Keratinocyte (primary cell): ENCODE data around the gene CLDN1. TPM values are rescaled to one million over a fixed set of nuclear protein-coding genes. Genes with fewer than 3 reads are reported as not detected.

Experiments used
- DNase-seq: peaks from one replicate; pipeline ENCODE4 v3.0.0-alpha.2; 2011; ENCODE audit warnings: low read depth, missing footprints, low spot score
- FAIRE-seq: peaks from 2 replicates; lab custom pipeline; 2011; peaks lifted over from hg19 to GRCh38; lab: Jason Lieb, UNC
- H2AFZ ChIP-seq: 2 replicates; pipeline ENCODE4 v1.6.0; 2012; ENCODE audit warnings: low read length, control low read depth, inconsistent platforms; ENCODE audit not compliant: control insufficient read depth
- H3K27ac ChIP-seq: 2 replicates; pipeline ENCODE4 v1.5.1; 2011; ENCODE audit warnings: low read length; ENCODE audit not compliant: control insufficient read depth, insufficient read depth
- H3K27me3 ChIP-seq: 3 replicates; pipeline ENCODE4 v1.6.0; 2011; ENCODE audit warnings: low read length; ENCODE audit not compliant: control insufficient read depth, insufficient read depth; ENCODE audit errors: extremely low read depth
- H3K36me3 ChIP-seq, 2 experiments: 2 replicates in 1 of 2; 3 replicates in 1 of 2; pipeline ENCODE4 v1.5.1; 2011; ENCODE audit warnings: low read length in 2 of 2, mild to moderate bottlenecking in 1 of 2; ENCODE audit not compliant: control insufficient read depth in 2 of 2, insufficient read depth in 2 of 2; ENCODE audit errors: extremely low read depth in 1 of 2
- H3K4me1 ChIP-seq: 3 replicates; pipeline ENCODE4 v1.5.1; 2011; ENCODE audit warnings: low read length; ENCODE audit not compliant: control insufficient read depth, insufficient read depth; ENCODE audit errors: extremely low read depth
- H3K4me2 ChIP-seq: 3 replicates; pipeline ENCODE4 v1.6.0; 2011; ENCODE audit warnings: low read depth, low read length; ENCODE audit not compliant: control insufficient read depth, insufficient read depth; ENCODE audit errors: extremely low read depth
- H3K4me3 ChIP-seq, 3 experiments: fragments of 200-600 bp in 1 of 3; sonication (generic) in 1 of 3; 2 replicates in 2 of 3; 3 replicates in 1 of 3; pipeline ENCODE4 v1.5.1; 2011 to 2016; ENCODE audit warnings: low read length in 3 of 3, mild to moderate bottlenecking in 3 of 3, control low read depth in 2 of 3, inconsistent platforms in 1 of 3, low read depth in 1 of 3, mixed read lengths in 1 of 3, mixed run types in 1 of 3, moderate library complexity in 1 of 3; ENCODE audit not compliant: control insufficient read depth in 2 of 3, insufficient read depth in 2 of 3; ENCODE audit errors: extremely low read depth in 1 of 3
- H3K79me2 ChIP-seq: 2 replicates; pipeline ENCODE4 v1.6.0; 2012; ENCODE audit warnings: low read length; ENCODE audit not compliant: control insufficient read depth, insufficient read depth
- H3K9ac ChIP-seq: 3 replicates; pipeline ENCODE4 v1.6.0; 2011; ENCODE audit warnings: low read length; ENCODE audit not compliant: control insufficient read depth, insufficient read depth; ENCODE audit errors: extremely low read depth
- H3K9me1 ChIP-seq: 3 replicates; pipeline ENCODE4 v1.6.0; 2011; ENCODE audit warnings: low read length; ENCODE audit not compliant: control insufficient read depth, insufficient read depth; ENCODE audit errors: extremely low read depth
- H3K9me3 ChIP-seq: 2 replicates; pipeline ENCODE4 v1.5.1; 2012; ENCODE audit warnings: low read depth, low read length; ENCODE audit not compliant: control insufficient read depth
- H4K20me1 ChIP-seq: 3 replicates; pipeline ENCODE4 v1.6.0; 2011; ENCODE audit warnings: low read length; ENCODE audit not compliant: control insufficient read depth, insufficient read depth; ENCODE audit errors: extremely low read depth
- CTCF ChIP-seq, 3 experiments: IDR thresholded peaks in 1 of 3; conservative IDR thresholded peaks in 1 of 3; optimal IDR thresholded peaks in 1 of 3; 2 replicates in 2 of 3; 3 replicates in 1 of 3; pipeline versions ENCODE3 to v1.5.1; 2011; ENCODE audit warnings: low read length in 3 of 3, mild to moderate bottlenecking in 3 of 3, moderate library complexity in 2 of 3, control low read depth in 1 of 3, inconsistent platforms in 1 of 3; ENCODE audit not compliant: insufficient read depth in 2 of 3; ENCODE audit errors: extremely low read depth in 1 of 3
- EZH2 ChIP-seq: IDR thresholded peaks from one replicate; pipeline ENCODE4 v1.6.1; 2012; ENCODE audit warnings: inconsistent platforms, mild to moderate bottlenecking, low read length, moderate library complexity
- dilution Hi-C: fragments of 300-500 bp; cut with MboI; formaldehyde crosslinking; loops from one replicate; pipeline ENCODE4 v1.7.0; 2020; ENCODE audit warnings: low sequenced_read_pairs; ENCODE audit not compliant: extremely low pct_ligation_motif_present
- polyA plus RNA-seq, 5 experiments: library from polyadenylated mRNA; depleted of rRNA in 3 of 5; stranded (reverse) in 3 of 5; stranded (forward) in 1 of 5; unstranded in 1 of 5; fragments of >200 nt; gene quantifications; 1 replicate in 1 of 5; 2 replicates in 3 of 5; 3 replicates in 1 of 5; pipeline versions ENCODE4 v1.2.1 to v1.2.3, GENCODE V29; 2011 to 2012; ENCODE audit warnings: missing spikeins in 2 of 5, low read depth in 1 of 5, low replicate concordance in 1 of 5

The CLDN1 gene
- polyA plus RNA-seq, 1 donor (not counting 4 experiments of a cell fraction or from before 2014, with no cell fraction given) = 218 TPM

- dilution Hi-C loops = no loop called here
- no peak overlapping the region for H3K4me3 ChIP-seq
- no peak overlapping the region for H2AFZ ChIP-seq
- peak; percentile 2 for DNase-seq
- H3K27ac ChIP-seq = no peak overlapping the region
- H3K36me3 ChIP-seq = no peaks in the 10 kb centered on the region
- H3K9ac ChIP-seq = no peak overlapping the region
- H3K9me3 ChIP-seq = no peaks in the 10 kb centered on the region
- H3K9me1 ChIP-seq = no peaks in the 10 kb centered on the region
- H3K27me3 ChIP-seq = no peaks in the 10 kb centered on the region
- no peaks in the 10 kb centered on the region for H4K20me1 ChIP-seq
- no peaks in the 10 kb centered on the region for H3K79me2 ChIP-seq
- H3K4me2 ChIP-seq = no peak overlapping the region
- peaks cover 33% of the 10 kb centered on the region for H3K4me1 ChIP-seq
- FAIRE-seq = peak; percentile 82
- no peak for TF ChIP-seq EZH2
- TF ChIP-seq CTCF (optimal IDR thresholded peaks at IDR 0.05 in 1 of 3, IDR thresholded peaks at IDR 0.05 in 1 of 3, conservative IDR thresholded peaks at IDR 0.05 in 1 of 3; ENCODE audit: extremely low read depth in 1 of 3, insufficient read depth in 2 of 3, low read length in 3 of 3) = no peak
Measured at GRCh38 chr3:190261740-190262139, 60.5 kb downstream of the CLDN1 start.

GRCh38 chr3:190261015-190261414 is 61.2 kb downstream of the CLDN1 start:
- FAIRE-seq (no peak), DNase-seq (no peak)
- Histone ChIP-seq H3K36me3 (no peaks in the 10 kb centered on the region), H3K27me3 (no peaks in the 10 kb centered on the region), H3K9me1 (no peaks in the 10 kb centered on the region), H3K4me2 (no peak overlapping the region), H4K20me1 (no peaks in the 10 kb centered on the region), H3K79me2 (no peaks in the 10 kb centered on the region), H3K4me3 (no peak overlapping the region), H3K9ac (no peak overlapping the region), H3K27ac (no peak overlapping the region), H3K4me1 (peaks cover 25% of the 10 kb centered on the region), H3K9me3 (no peaks in the 10 kb centered on the region), H2AFZ (no peak overlapping the region)
- TF ChIP-seq CTCF (optimal IDR thresholded peaks at IDR 0.05 in 1 of 3, IDR thresholded peaks at IDR 0.05 in 1 of 3, conservative IDR thresholded peaks at IDR 0.05 in 1 of 3; ENCODE audit: extremely low read depth in 1 of 3, insufficient read depth in 2 of 3, low read length in 3 of 3) (no peak), EZH2 (no peak)
- dilution Hi-C loops = no loop called here
